HepG2 (cell line): ENCODE measurements around the gene SMPX. TPM values are rescaled to one million over a fixed set of nuclear protein-coding genes. Genes with fewer than 3 reads are reported as not detected.

Experiments used
- BCL6 ChIP-seq: IDR thresholded peaks from 2 replicates; pipeline ENCODE4 v1.6.1; 2016; ENCODE audit warnings: missing genetic modification reagents, missing compliant biosample characterization
- CEBPG ChIP-seq: IDR thresholded peaks from 2 replicates; pipeline ENCODE4 v1.6.1; 2016
- FOSL2 ChIP-seq: sonication (generic); formaldehyde crosslinking; IDR thresholded peaks from 2 replicates; pipeline ENCODE4 v1.4.0; 2020; ENCODE audit warnings: missing genetic modification reagents
- FOXP1 ChIP-seq, 2 experiments: fragments of 450-650 bp in 1 of 2; IDR thresholded peaks; 2 replicates each; pipeline ENCODE4 v1.6.1; 2017 to 2018; ENCODE audit warnings: antibody characterized with exemption in 1 of 2
- GABPB1 ChIP-seq: IDR thresholded peaks from 2 replicates; pipeline ENCODE4 v1.6.1; 2016; ENCODE audit warnings: mild to moderate bottlenecking, missing genetic modification reagents, moderate library complexity, missing compliant biosample characterization
- GATA4 ChIP-seq: sonication (generic); IDR thresholded peaks from 2 replicates; pipeline ENCODE4 v1.6.1; 2016; ENCODE audit warnings: antibody characterized with exemption, low read depth, borderline replicate concordance
- GATAD2A ChIP-seq: IDR thresholded peaks from 2 replicates; pipeline ENCODE4 v1.6.1; 2016
- HOXA9 ChIP-seq: sonication (generic); formaldehyde crosslinking; IDR thresholded peaks from 2 replicates; pipeline ENCODE4 v1.8.1; 2022; ENCODE audit warnings: missing genetic modification reagents, mild to moderate bottlenecking, moderate library complexity, borderline replicate concordance
- MIER3 ChIP-seq: IDR thresholded peaks from 2 replicates; pipeline ENCODE4 v1.6.1; 2016; ENCODE audit warnings: missing compliant biosample characterization, borderline replicate concordance
- NFYB ChIP-seq: sonication (generic); formaldehyde crosslinking; IDR thresholded peaks from 2 replicates; pipeline ENCODE4 v1.4.0; 2020; ENCODE audit warnings: missing genetic modification reagents
- POLR2G ChIP-seq: fragments of 200-400 bp; formaldehyde crosslinking; IDR thresholded peaks from 2 replicates; pipeline ENCODE4 v1.6.1; 2018; ENCODE audit warnings: mild to moderate bottlenecking, low read depth, low read length, moderate library complexity
- TCF7L2 ChIP-seq: IDR thresholded peaks from 2 replicates; pipeline ENCODE4 v1.6.1; 2011; ENCODE audit warnings: mild to moderate bottlenecking, low read depth, low read length, moderate library complexity
- ZNF124 ChIP-seq: sonication (generic); formaldehyde crosslinking; IDR thresholded peaks from 2 replicates; pipeline ENCODE4 v1.4.0; 2020; ENCODE audit warnings: missing genetic modification reagents
- ZNF205 ChIP-seq: IDR thresholded peaks from 2 replicates; pipeline ENCODE4 v1.6.1; 2018; ENCODE audit warnings: missing biosample characterization, missing genetic modification reagents
- ZNF432 ChIP-seq: sonication (generic); formaldehyde crosslinking; IDR thresholded peaks from 2 replicates; pipeline ENCODE4 v1.5.0; 2020; ENCODE audit warnings: missing genetic modification reagents, mild to moderate bottlenecking, borderline replicate concordance
- ZNF788 ChIP-seq: sonication (generic); formaldehyde crosslinking; IDR thresholded peaks from 2 replicates; pipeline ENCODE4 v1.5.0; 2020; ENCODE audit warnings: mild to moderate bottlenecking, missing genetic modification reagents, borderline replicate concordance
- polyA plus RNA-seq, 8 experiments: library from polyadenylated mRNA; depleted of rRNA in 3 of 8; stranded (reverse) in 7 of 8; unstranded in 1 of 8; fragments of >200 nt; fragmentation: Illumina TruSeq in 4 of 8; extraction: Trizol in 4 of 8; gene quantifications; 2 replicates each; pipeline versions ENCODE4 v1.2.1 to v1.2.3, GENCODE V29; 2011 to 2016; ENCODE audit warnings: low read depth in 4 of 8, missing spikeins in 1 of 8, mixed read lengths in 1 of 8; ENCODE audit not compliant: insufficient read depth in 1 of 8
- total RNA-seq, 5 experiments: library from RNA; depleted of rRNA; stranded (reverse); fragments of >200 nt; fragmentation: Illumina TruSeq; extraction: Trizol; gene quantifications; 2 replicates each; pipeline ENCODE4 v1.2.3, GENCODE V29; 2016; ENCODE audit warnings: low read depth in 1 of 5
- TF ChIP-seq, protein P1 (sequence below): sonication (generic); formaldehyde crosslinking; IDR thresholded peaks from 2 replicates; pipeline ENCODE4 v1.5.0; 2020; ENCODE audit warnings: mild to moderate bottlenecking, missing genetic modification reagents, borderline replicate concordance
- TF ChIP-seq, protein P2 (sequence below): sonication (generic); formaldehyde crosslinking; IDR thresholded peaks from 2 replicates; pipeline ENCODE4 v1.4.0; 2020; ENCODE audit warnings: missing genetic modification reagents
- TF ChIP-seq, protein P3 (sequence below): sonication (generic); formaldehyde crosslinking; IDR thresholded peaks from 2 replicates; pipeline ENCODE4 v1.9.0; 2021; ENCODE audit warnings: missing genetic modification reagents, borderline replicate concordance

The SMPX gene
- total and polyA plus RNA-seq, 2 of the 13 experiments (the other 11 are each of a cell fraction or from before 2014, with no cell fraction given), result 0.95 to 1.8 TPM

DNA sequence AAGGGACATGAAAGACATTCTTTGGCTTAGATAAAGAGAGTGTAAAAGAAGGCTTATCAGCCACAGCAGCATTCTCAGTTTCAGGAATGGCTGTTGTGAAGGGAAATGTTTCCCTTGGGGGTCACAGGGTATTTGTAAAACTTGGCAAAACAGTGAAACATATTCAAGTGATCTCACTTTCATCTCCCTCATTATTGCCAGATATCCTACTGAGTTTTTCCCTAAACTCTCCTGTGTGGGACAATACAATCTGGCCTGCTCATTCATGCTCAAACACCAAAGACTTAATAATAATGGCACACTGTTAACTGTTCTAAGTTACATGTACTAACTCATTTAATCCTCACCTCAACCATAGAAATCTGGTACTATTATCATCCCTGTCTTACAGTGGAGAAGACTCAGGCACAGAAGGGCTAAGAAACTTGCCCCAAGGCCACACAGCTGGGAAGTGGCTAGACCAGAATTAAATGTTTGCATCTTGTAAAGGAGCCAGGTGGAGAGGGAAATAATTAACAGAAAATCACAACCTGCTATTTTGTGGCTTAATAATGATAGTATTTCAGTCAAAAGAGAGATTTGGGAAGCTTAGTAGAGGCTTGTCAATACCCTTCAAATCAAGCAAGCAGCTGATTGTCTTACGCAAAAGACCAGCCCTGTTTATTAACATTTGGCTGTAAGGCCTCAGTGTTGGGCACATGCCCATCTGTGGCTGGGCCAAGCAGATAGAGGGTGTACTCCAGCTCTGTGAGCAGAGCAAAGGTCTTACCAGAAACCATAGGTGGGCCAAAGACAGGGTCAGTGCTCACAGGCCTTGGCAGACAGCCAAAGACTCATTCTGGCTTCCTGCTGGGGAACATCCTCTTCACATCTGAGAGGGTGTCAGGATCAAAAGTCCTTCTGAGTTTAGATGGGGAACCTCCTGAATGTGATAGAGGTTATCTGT lies 17.3 kb downstream of the SMPX start (continued):
- peak; percentile 30 for TF ChIP-seq CEBPG (CRISPR knock-in tag)
- TF ChIP-seq FOXP1 (IDR thresholded peaks at IDR 0.05), result no peak
- TF ChIP-seq FOXP1 (CRISPR knock-in tag; IDR thresholded peaks at IDR 0.05), result no peak
- TF ChIP-seq FOSL2 (CRISPR knock-in tag), result 0 out of 2 replicates have a peak, but pooled peaks have one; percentile 9
- TF ChIP-seq BCL6 (CRISPR knock-in tag), result no peak
- TF ChIP-seq, protein P1, sequence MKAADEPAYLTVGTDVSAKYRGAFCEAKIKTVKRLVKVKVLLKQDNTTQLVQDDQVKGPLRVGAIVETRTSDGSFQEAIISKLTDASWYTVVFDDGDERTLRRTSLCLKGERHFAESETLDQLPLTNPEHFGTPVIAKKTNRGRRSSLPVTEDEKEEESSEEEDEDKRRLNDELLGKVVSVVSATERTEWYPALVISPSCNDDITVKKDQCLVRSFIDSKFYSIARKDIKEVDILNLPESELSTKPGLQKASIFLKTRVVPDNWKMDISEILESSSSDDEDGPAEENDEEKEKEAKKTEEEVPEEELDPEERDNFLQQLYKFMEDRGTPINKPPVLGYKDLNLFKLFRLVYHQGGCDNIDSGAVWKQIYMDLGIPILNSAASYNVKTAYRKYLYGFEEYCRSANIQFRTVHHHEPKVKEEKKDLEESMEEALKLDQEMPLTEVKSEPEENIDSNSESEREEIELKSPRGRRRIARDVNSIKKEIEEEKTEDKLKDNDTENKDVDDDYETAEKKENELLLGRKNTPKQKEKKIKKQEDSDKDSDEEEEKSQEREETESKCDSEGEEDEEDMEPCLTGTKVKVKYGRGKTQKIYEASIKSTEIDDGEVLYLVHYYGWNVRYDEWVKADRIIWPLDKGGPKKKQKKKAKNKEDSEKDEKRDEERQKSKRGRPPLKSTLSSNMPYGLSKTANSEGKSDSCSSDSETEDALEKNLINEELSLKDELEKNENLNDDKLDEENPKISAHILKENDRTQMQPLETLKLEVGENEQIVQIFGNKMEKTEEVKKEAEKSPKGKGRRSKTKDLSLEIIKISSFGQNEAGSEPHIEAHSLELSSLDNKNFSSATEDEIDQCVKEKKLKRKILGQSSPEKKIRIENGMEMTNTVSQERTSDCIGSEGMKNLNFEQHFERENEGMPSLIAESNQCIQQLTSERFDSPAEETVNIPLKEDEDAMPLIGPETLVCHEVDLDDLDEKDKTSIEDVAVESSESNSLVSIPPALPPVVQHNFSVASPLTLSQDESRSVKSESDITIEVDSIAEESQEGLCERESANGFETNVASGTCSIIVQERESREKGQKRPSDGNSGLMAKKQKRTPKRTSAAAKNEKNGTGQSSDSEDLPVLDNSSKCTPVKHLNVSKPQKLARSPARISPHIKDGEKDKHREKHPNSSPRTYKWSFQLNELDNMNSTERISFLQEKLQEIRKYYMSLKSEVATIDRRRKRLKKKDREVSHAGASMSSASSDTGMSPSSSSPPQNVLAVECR (CRISPR knock-in tag), result no peak
- no peak for TF ChIP-seq GATA4
- no peak for TF ChIP-seq GABPB1
- no peak for TF ChIP-seq HOXA9 (CRISPR knock-in tag)
- peak; percentile 51 for TF ChIP-seq GATAD2A (CRISPR knock-in tag)
- TF ChIP-seq TCF7L2, result no peak
- TF ChIP-seq ZNF788 (CRISPR knock-in tag), result peak; percentile 25; the same call in 1 of the 2 replicates
- 0 out of 2 replicates have a peak, but pooled peaks have one; percentile 39 for TF ChIP-seq ZNF205 (CRISPR knock-in tag)
- no peak for TF ChIP-seq ZNF432 (CRISPR knock-in tag)
- no peak for TF ChIP-seq POLR2G
- no peak for TF ChIP-seq MIER3
- TF ChIP-seq ZNF124 (CRISPR knock-in tag), result no peak
- TF ChIP-seq, protein P2, sequence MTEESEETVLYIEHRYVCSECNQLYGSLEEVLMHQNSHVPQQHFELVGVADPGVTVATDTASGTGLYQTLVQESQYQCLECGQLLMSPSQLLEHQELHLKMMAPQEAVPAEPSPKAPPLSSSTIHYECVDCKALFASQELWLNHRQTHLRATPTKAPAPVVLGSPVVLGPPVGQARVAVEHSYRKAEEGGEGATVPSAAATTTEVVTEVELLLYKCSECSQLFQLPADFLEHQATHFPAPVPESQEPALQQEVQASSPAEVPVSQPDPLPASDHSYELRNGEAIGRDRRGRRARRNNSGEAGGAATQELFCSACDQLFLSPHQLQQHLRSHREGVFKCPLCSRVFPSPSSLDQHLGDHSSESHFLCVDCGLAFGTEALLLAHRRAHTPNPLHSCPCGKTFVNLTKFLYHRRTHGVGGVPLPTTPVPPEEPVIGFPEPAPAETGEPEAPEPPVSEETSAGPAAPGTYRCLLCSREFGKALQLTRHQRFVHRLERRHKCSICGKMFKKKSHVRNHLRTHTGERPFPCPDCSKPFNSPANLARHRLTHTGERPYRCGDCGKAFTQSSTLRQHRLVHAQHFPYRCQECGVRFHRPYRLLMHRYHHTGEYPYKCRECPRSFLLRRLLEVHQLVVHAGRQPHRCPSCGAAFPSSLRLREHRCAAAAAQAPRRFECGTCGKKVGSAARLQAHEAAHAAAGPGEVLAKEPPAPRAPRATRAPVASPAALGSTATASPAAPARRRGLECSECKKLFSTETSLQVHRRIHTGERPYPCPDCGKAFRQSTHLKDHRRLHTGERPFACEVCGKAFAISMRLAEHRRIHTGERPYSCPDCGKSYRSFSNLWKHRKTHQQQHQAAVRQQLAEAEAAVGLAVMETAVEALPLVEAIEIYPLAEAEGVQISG (CRISPR knock-in tag), result peak; percentile 34; the same call in 1 of the 2 replicates
- TF ChIP-seq NFYB, result no peak
- TF ChIP-seq, protein P3, sequence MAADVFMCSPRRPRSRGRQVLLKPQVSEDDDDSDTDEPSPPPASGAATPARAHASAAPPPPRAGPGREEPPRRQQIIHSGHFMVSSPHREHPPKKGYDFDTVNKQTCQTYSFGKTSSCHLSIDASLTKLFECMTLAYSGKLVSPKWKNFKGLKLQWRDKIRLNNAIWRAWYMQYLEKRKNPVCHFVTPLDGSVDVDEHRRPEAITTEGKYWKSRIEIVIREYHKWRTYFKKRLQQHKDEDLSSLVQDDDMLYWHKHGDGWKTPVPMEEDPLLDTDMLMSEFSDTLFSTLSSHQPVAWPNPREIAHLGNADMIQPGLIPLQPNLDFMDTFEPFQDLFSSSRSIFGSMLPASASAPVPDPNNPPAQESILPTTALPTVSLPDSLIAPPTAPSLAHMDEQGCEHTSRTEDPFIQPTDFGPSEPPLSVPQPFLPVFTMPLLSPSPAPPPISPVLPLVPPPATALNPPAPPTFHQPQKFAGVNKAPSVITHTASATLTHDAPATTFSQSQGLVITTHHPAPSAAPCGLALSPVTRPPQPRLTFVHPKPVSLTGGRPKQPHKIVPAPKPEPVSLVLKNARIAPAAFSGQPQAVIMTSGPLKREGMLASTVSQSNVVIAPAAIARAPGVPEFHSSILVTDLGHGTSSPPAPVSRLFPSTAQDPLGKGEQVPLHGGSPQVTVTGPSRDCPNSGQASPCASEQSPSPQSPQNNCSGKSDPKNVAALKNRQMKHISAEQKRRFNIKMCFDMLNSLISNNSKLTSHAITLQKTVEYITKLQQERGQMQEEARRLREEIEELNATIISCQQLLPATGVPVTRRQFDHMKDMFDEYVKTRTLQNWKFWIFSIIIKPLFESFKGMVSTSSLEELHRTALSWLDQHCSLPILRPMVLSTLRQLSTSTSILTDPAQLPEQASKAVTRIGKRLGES (CRISPR knock-in tag), result no peak
